SK-N-SH treated with all-trans-retinoic acid at 6 μM for 48 hours (cell line): ENCODE data around the gene ACOXL.

Experiments used
- ZFP3 ChIP-seq: fragments of 250-450 bp; sonication (Bioruptor Pico); IDR thresholded peaks from 2 replicates; pipeline ENCODE4 v1.5.0; 2020; ENCODE audit warnings: mild to moderate bottlenecking, moderate library complexity
- ZFP30 ChIP-seq: fragments of 450-650 bp; formaldehyde crosslinking; IDR thresholded peaks from 2 replicates; pipeline ENCODE4 v1.5.0; 2022; ENCODE audit warnings: mild to moderate bottlenecking, moderate library complexity
- TF ChIP-seq, protein P1 (sequence below): fragments of 250-450 bp; sonication (Bioruptor Pico); IDR thresholded peaks from 2 replicates; pipeline ENCODE4 v1.8.0; 2020; ENCODE audit warnings: mild to moderate bottlenecking, moderate library complexity, borderline replicate concordance
- TF ChIP-seq, protein P2 (sequence below): fragments of 250-450 bp; sonication (Bioruptor Pico); IDR thresholded peaks from 2 replicates; pipeline ENCODE4 v1.5.1; 2020; ENCODE audit warnings: low read depth, mild to moderate bottlenecking, moderate library complexity

DNA sequence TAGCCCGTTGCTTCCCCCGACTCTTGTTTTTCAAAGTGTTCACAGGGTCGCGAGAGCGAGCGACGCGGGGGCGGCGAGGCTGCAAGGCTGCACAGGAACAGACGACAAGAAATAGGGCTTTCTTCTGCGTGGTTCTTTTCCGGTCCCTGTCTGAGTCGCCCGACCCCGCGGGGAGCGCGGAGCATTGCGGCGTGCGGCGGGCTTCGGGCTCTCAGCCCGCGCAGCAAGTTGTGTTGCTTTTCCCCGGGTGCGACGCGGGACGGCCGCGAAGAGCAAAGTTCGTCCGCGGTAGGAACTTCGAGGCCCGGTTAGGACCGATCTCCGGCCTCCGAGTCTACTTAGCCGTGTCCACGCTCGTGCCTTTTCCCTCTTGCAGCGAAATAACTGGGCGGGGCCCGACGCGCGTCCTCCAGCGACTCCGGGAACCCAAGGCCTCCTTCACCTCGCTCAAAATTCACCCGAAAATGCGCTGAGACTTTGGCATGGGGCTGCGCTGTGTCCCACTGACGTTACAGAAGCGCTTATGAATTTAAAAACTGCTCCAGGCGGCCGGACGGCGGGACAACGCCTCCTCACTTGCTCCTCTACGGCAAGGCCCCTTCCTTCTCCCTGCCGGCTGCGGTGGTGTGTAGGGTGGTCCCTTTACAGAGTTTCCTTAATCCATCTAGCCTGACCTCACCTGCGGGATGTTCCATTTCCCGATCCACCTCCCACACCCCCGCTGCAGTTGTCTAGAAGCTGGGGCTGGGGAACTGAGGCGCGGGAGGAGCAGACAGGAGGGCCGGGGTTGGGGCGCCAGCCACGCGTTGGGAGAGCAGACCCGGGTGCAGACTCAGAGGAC is 386.8 kb downstream of the ACOXL start:
- TF ChIP-seq ZFP3 (CRISPR knock-in tag) (no peak), ZFP30 (CRISPR knock-in tag) (no peak)
- TF ChIP-seq, protein P1, sequence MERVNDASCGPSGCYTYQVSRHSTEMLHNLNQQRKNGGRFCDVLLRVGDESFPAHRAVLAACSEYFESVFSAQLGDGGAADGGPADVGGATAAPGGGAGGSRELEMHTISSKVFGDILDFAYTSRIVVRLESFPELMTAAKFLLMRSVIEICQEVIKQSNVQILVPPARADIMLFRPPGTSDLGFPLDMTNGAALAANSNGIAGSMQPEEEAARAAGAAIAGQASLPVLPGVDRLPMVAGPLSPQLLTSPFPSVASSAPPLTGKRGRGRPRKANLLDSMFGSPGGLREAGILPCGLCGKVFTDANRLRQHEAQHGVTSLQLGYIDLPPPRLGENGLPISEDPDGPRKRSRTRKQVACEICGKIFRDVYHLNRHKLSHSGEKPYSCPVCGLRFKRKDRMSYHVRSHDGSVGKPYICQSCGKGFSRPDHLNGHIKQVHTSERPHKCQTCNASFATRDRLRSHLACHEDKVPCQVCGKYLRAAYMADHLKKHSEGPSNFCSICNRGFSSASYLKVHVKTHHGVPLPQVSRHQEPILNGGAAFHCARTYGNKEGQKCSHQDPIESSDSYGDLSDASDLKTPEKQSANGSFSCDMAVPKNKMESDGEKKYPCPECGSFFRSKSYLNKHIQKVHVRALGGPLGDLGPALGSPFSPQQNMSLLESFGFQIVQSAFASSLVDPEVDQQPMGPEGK, result no peak
- TF ChIP-seq, protein P2, sequence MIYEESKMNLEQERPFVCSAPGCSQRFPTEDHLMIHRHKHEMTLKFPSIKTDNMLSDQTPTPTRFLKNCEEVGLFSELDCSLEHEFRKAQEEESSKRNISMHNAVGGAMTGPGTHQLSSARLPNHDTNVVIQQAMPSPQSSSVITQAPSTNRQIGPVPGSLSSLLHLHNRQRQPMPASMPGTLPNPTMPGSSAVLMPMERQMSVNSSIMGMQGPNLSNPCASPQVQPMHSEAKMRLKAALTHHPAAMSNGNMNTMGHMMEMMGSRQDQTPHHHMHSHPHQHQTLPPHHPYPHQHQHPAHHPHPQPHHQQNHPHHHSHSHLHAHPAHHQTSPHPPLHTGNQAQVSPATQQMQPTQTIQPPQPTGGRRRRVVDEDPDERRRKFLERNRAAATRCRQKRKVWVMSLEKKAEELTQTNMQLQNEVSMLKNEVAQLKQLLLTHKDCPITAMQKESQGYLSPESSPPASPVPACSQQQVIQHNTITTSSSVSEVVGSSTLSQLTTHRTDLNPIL (CRISPR knock-in tag), result no peak
